Head of caudate nucleus (tissue), 42 donors: Measurements from ENCODE around the gene ACAP3.

Experiments used
- DNase-seq, 42 donors: peaks; one replicate each; pipeline versions ENCODE4 v3.0.0 to v3.0.0-alpha.2; 2020 to 2021; ENCODE audit warnings: mixed read lengths in 7 of 42
- intact Hi-C: fragments of 100-400 bp; cut with DNase I; formaldehyde crosslinking; loops from one replicate; pipeline ENCODE4 v1.15.0; 2022

Gene ACAP3

GRCh38 chr1:1293263-1294249 lies 14.2 kb downstream of the ACAP3 start:
- intact Hi-C loops, result no loop called here
- DNase-seq, result peak in 1 of 42 donors; percentile 2

- intact Hi-C loops, result no loop called here
- no peak for DNase-seq
Measured at GRCh38 chr1:1292851-1293250, 14.9 kb downstream of the ACAP3 start.

GRCh38 chr1:1292442-1292779 lies 15.3 kb downstream of the ACAP3 start:
- intact Hi-C loops, result no loop called here
- DNase-seq, result no peak

- DNase-seq, result peak in 28 of 42 donors; percentile 38 to 78 (median 60)
- intact Hi-C loops, result no loop called here
Measured at GRCh38 chr1:1291548-1292441, 15.9 kb downstream of the ACAP3 start.

- intact Hi-C loops, result no loop called here
- DNase-seq, result no peak
Measured at GRCh38 chr1:1291023-1291528, 16.7 kb downstream of the ACAP3 start.

- DNase-seq, result peak in 31 of 42 donors; percentile 30 to 78 (median 61)
- intact Hi-C loops, result no loop called here
Measured at GRCh38 chr1:1290238-1290731, 17.4 kb downstream of the ACAP3 start.

- DNase-seq, result no peak
- intact Hi-C loops, result no loop called here
Measured at GRCh38 chr1:1287288-1288110, 20.2 kb downstream of the ACAP3 start.

- intact Hi-C loops, result no loop called here
- DNase-seq, result no peak
Measured at GRCh38 chr1:1286313-1287261, 21.1 kb downstream of the ACAP3 start.

GRCh38 chr1:1285611-1286311 lies 22.0 kb downstream of the ACAP3 start:
- no peak for DNase-seq
- intact Hi-C loops, result no loop called here

- no peak for DNase-seq
- intact Hi-C loops, result no loop called here
Measured at GRCh38 chr1:1285102-1285571, 22.6 kb downstream of the ACAP3 start.

GRCh38 chr1:1284221-1285101 lies 23.3 kb downstream of the ACAP3 start:
- intact Hi-C loops, result no loop called here
- no peak for DNase-seq

- intact Hi-C loops, result no loop called here
- DNase-seq, result no peak
Measured at GRCh38 chr1:1283821-1284220, 23.9 kb downstream of the ACAP3 start.

- intact Hi-C loops, result no loop called here
- no peak for DNase-seq
Measured at GRCh38 chr1:1282998-1283397, 24.7 kb downstream of the ACAP3 start.

GRCh38 chr1:1281533-1282321 lies 26.0 kb downstream of the ACAP3 start:
- intact Hi-C loops, result no loop called here
- DNase-seq, result no peak
